Mesendoderm (in vitro differentiated cells): Measurements from ENCODE around the gene TNFRSF8.
A peak's percentile ranks its signal among the peaks of the same experiment; 100 is the strongest.

Source experiments
- DNase-seq: peaks from one replicate; pipeline ENCODE4 v3.0.0; 2013
- H2AK5ac ChIP-seq: 2 replicates; pipeline ENCODE4 v1.6.1; 2013; ENCODE audit warnings: low read length, inconsistent platforms
- H2BK120ac ChIP-seq: 2 replicates; pipeline ENCODE4 v1.6.1; 2013; ENCODE audit warnings: low read depth, mild to moderate bottlenecking, low read length, moderate library complexity, mixed read lengths
- H2BK15ac ChIP-seq: replicated peaks from 2 replicates; pipeline ENCODE4 v1.6.1; 2013; ENCODE audit warnings: low read depth, mild to moderate bottlenecking, moderate library complexity
- H2BK5ac ChIP-seq: 2 replicates; pipeline ENCODE4 v1.6.1; 2013; ENCODE audit warnings: low read length, inconsistent platforms
- H3K18ac ChIP-seq: 2 replicates; pipeline ENCODE4 v1.6.1; 2013; ENCODE audit warnings: mild to moderate bottlenecking, low read length, mixed read lengths
- H3K23ac ChIP-seq: one replicate; pipeline ENCODE4 v1.6.1; 2013; ENCODE audit warnings: low read length
- H3K27ac ChIP-seq: 2 replicates; pipeline ENCODE4 v1.5.1; 2013; ENCODE audit warnings: low read depth, mild to moderate bottlenecking, inconsistent platforms, low read length, moderate library complexity
- H3K27me3 ChIP-seq: 2 replicates; pipeline ENCODE4 v1.6.1; 2013; ENCODE audit warnings: low read length, control low read depth, mild to moderate bottlenecking, inconsistent platforms; ENCODE audit not compliant: insufficient read depth, poor library complexity
- H3K36me3 ChIP-seq: 2 replicates; pipeline ENCODE4 v1.6.1; 2013; ENCODE audit warnings: low read length, inconsistent platforms; ENCODE audit not compliant: control insufficient read depth, insufficient read depth
- H3K4ac ChIP-seq: one replicate; pipeline ENCODE4 v1.6.1; 2013; ENCODE audit warnings: low read depth, mild to moderate bottlenecking, low read length, moderate library complexity
- H3K4me1 ChIP-seq: 2 replicates; pipeline ENCODE4 v1.6.1; 2013; ENCODE audit warnings: low read depth, low read length, inconsistent platforms; ENCODE audit not compliant: control insufficient read depth
- H3K4me2 ChIP-seq: 2 replicates; pipeline ENCODE4 v1.6.1; 2013; ENCODE audit warnings: low read length
- H3K4me3 ChIP-seq: 2 replicates; pipeline ENCODE4 v1.5.1; 2013; ENCODE audit warnings: mild to moderate bottlenecking, low read length
- H3K56ac ChIP-seq: one replicate; pipeline ENCODE4 v1.6.1; 2013; ENCODE audit warnings: low read length
- H3K79me1 ChIP-seq: 2 replicates; pipeline ENCODE4 v1.6.1; 2013; ENCODE audit warnings: low read length, inconsistent platforms
- H3K79me2 ChIP-seq: 2 replicates; pipeline ENCODE4 v1.6.1; 2013; ENCODE audit warnings: mild to moderate bottlenecking, low read length; ENCODE audit not compliant: control insufficient read depth, insufficient read depth
- H3K9ac ChIP-seq: 2 replicates; pipeline ENCODE4 v1.6.1; 2013; ENCODE audit warnings: low read length, inconsistent platforms
- H4K5ac ChIP-seq: one replicate; pipeline ENCODE4 v1.6.1; 2013; ENCODE audit warnings: low read length
- H4K8ac ChIP-seq: one replicate; pipeline ENCODE4 v1.6.1; 2013; ENCODE audit warnings: low read depth, mild to moderate bottlenecking, control low read depth, low read length, moderate library complexity
- WGBS: extraction: QIAGEN DNeasy Blood & Tissue Kit; methylation state at CpG from one replicate; pipeline ENCODE4 v1.1.7; 2013; ENCODE audit warnings: low lambda C conversion rate, missing lambda C conversion rate; ENCODE audit not compliant: insufficient coverage; ENCODE audit errors: extremely low coverage; 5-methylcytosine and 5-hydroxymethylcytosine counted together

Gene TNFRSF8

GRCh38 chr1:12166834-12167492 is 103.9 kb downstream of the TNFRSF8 start, which contains the start of gene TNFRSF1B:
TNFRSF1B (plus strand) TSS chr1:12166991; CDS start chr1:12167092, 101 bp downstream.
- Histone ChIP-seq H3K79me2 (no peaks in the 10 kb centered on the region), H3K79me1 (no peaks in the 10 kb centered on the region), H2BK15ac (no peak within 1 kb of the TSS), H3K36me3 (no peaks in the 10 kb centered on the region), H3K18ac (no peak within 1 kb of the TSS), H3K4me1 (no peaks in the 10 kb centered on the region), H4K5ac (no peak within 1 kb of the TSS), H3K56ac (peak within 1 kb of the TSS; percentile 80), H3K9ac (peak within 1 kb of the TSS; percentile 48), H3K4me2 (peak within 1 kb of the TSS; percentile 20), H3K27me3 (peaks cover 2% of the 10 kb centered on the region), H3K4ac (no peak within 1 kb of the TSS), H2BK5ac (no peak within 1 kb of the TSS), H3K4me3 (no peak within 1 kb of the TSS), H2BK120ac (no peak within 1 kb of the TSS), H3K27ac (no peak within 1 kb of the TSS), H2AK5ac (no peak within 1 kb of the TSS), H4K8ac (no peak within 1 kb of the TSS), H3K23ac (no peak within 1 kb of the TSS)
- WGBS, result no CpG with 5 or more reads among the region's 79 CpGs
- DNase-seq, result peak; percentile 60

- Histone ChIP-seq H3K79me1 (no peaks in the 10 kb centered on the region), H2BK5ac (no peak overlapping the region), H3K4me1 (no peaks in the 10 kb centered on the region), H3K79me2 (no peaks in the 10 kb centered on the region), H3K4ac (no peak overlapping the region), H3K23ac (no peak overlapping the region), H3K27ac (no peak overlapping the region), H3K36me3 (no peaks in the 10 kb centered on the region), H4K5ac (no peak overlapping the region), H3K27me3 (peaks cover 2% of the 10 kb centered on the region), H3K18ac (no peak overlapping the region), H3K9ac (no peak overlapping the region), H2BK15ac (no peak overlapping the region), H3K4me2 (no peak overlapping the region), H2BK120ac (no peak overlapping the region), H2AK5ac (no peak overlapping the region), H3K56ac (no peak overlapping the region), H4K8ac (no peak overlapping the region), H3K4me3 (no peak overlapping the region)
- DNase-seq, result no peak
- no CpG with 5 or more reads among the region's 33 CpGs for WGBS
These were observed 104.7 kb downstream of the TNFRSF8 start for GRCh38 chr1:12167493-12168429.

- peaks cover 2% of the 10 kb centered on the region for H3K27me3 ChIP-seq
These were observed 105.5 kb downstream of the TNFRSF8 start for GRCh38 chr1:12168451-12169160.

GRCh38 chr1:12169442-12170135 is 106.5 kb downstream of the TNFRSF8 start:
- H2BK15ac ChIP-seq, result no peak overlapping the region
- no peak overlapping the region for H3K4me3 ChIP-seq
- H3K36me3 ChIP-seq, result no peaks in the 10 kb centered on the region
- H4K5ac ChIP-seq, result no peak overlapping the region
- H3K27me3 ChIP-seq, result peaks cover 2% of the 10 kb centered on the region
- H2AK5ac ChIP-seq, result no peak overlapping the region
- no peak overlapping the region for H2BK5ac ChIP-seq
- H2BK120ac ChIP-seq, result no peak overlapping the region
- H3K27ac ChIP-seq, result no peak overlapping the region
- no peaks in the 10 kb centered on the region for H3K79me1 ChIP-seq
- H3K4me1 ChIP-seq, result no peaks in the 10 kb centered on the region
- H4K8ac ChIP-seq, result no peak overlapping the region
- no peak overlapping the region for H3K23ac ChIP-seq
- no peak overlapping the region for H3K18ac ChIP-seq
- no peak overlapping the region for H3K4me2 ChIP-seq
- no CpG with 5 or more reads among the region's 8 CpGs for WGBS
- H3K4ac ChIP-seq, result no peak overlapping the region
- no peak overlapping the region for H3K56ac ChIP-seq
- DNase-seq, result no peak
- no peaks in the 10 kb centered on the region for H3K79me2 ChIP-seq
- H3K9ac ChIP-seq, result no peak overlapping the region

More at GRCh38 chr1:12168451-12169160, 105.5 kb downstream of the TNFRSF8 start:
- Histone ChIP-seq H2BK5ac (no peak overlapping the region), H3K56ac (peak overlapping the region; percentile 42), H3K36me3 (no peaks in the 10 kb centered on the region), H2BK120ac (no peak overlapping the region), H3K79me1 (no peaks in the 10 kb centered on the region), H2BK15ac (no peak overlapping the region), H3K4me2 (no peak overlapping the region), H3K23ac (no peak overlapping the region), H3K4me1 (no peaks in the 10 kb centered on the region), H4K5ac (no peak overlapping the region), H3K4me3 (no peak overlapping the region), H3K9ac (no peak overlapping the region), H2AK5ac (no peak overlapping the region), H3K27ac (no peak overlapping the region), H3K79me2 (no peaks in the 10 kb centered on the region), H4K8ac (no peak overlapping the region), H3K18ac (no peak overlapping the region), H3K4ac (no peak overlapping the region)
- no CpG with 5 or more reads among the region's 17 CpGs for WGBS
- DNase-seq, result no peak

- Histone ChIP-seq H3K27ac (no peak overlapping the region), H3K4me2 (no peak overlapping the region), H3K4me3 (no peak overlapping the region), H3K4ac (no peak overlapping the region), H2BK5ac (no peak overlapping the region), H3K9ac (no peak overlapping the region), H2BK120ac (no peak overlapping the region), H3K4me1 (no peaks in the 10 kb centered on the region), H4K5ac (no peak overlapping the region), H3K23ac (no peak overlapping the region), H3K56ac (no peak overlapping the region), H3K18ac (no peak overlapping the region), H3K36me3 (no peaks in the 10 kb centered on the region), H3K27me3 (peaks cover 2% of the 10 kb centered on the region), H3K79me1 (no peaks in the 10 kb centered on the region), H4K8ac (no peak overlapping the region), H3K79me2 (no peaks in the 10 kb centered on the region), H2BK15ac (no peak overlapping the region), H2AK5ac (no peak overlapping the region)
- WGBS, result no CpG with 5 or more reads among the region's 9 CpGs
- DNase-seq, result no peak
These were observed 107.2 kb downstream of the TNFRSF8 start for GRCh38 chr1:12170263-12170671.
